ENCODE data around the gene OCSTAMP.

DNA sequence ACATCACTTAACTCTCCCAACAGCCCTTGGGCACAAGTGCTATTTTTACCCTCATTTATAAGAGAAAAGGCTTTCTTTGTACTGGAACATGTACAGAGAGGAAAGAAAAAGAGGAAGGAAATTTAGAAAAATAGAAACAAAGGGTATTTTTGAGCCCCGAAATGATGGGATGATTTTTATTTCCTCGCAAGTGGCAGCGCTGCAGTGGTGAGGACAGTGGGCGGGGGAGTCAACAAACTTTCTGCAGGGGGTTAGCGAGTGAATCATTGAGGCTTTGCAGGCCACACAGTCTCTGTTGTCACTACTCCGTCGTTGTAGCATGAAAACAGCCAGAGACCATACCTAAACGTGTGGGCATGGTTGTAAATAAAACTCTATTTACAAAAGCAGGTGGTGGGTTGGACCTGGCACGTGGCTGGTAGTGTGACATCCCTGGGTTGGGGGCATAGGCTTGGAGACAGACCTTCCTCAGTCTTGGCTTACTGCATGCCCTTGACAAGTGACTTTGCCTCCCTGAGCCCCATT, 25.5 kb upstream of the OCSTAMP start:
- no peak for TF ChIP-seq EZH2 (optimal IDR thresholded peaks at IDR 0.05; ENCODE audit: low read depth, low read length)
- TF ChIP-seq, protein P1, sequence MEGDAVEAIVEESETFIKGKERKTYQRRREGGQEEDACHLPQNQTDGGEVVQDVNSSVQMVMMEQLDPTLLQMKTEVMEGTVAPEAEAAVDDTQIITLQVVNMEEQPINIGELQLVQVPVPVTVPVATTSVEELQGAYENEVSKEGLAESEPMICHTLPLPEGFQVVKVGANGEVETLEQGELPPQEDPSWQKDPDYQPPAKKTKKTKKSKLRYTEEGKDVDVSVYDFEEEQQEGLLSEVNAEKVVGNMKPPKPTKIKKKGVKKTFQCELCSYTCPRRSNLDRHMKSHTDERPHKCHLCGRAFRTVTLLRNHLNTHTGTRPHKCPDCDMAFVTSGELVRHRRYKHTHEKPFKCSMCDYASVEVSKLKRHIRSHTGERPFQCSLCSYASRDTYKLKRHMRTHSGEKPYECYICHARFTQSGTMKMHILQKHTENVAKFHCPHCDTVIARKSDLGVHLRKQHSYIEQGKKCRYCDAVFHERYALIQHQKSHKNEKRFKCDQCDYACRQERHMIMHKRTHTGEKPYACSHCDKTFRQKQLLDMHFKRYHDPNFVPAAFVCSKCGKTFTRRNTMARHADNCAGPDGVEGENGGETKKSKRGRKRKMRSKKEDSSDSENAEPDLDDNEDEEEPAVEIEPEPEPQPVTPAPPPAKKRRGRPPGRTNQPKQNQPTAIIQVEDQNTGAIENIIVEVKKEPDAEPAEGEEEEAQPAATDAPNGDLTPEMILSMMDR (IDR thresholded peaks at IDR 0.05; ENCODE audit: low read length), result no peak

All from MM.1S (cell line).